Measurements from ENCODE around the gene KCNIP2.

KCNIP2 gene

GRCh38 chr10:101781984-101782810 is 61.4 kb downstream of the KCNIP2 start:
- no peak for DNase-seq

GRCh38 chr10:101781655-101781983 is 62.0 kb downstream of the KCNIP2 start:
- DNase-seq, result no peak

- peak; percentile 58 for DNase-seq
Measured at GRCh38 chr10:101780818-101781654, 62.6 kb downstream of the KCNIP2 start.

GRCh38 chr10:101780187-101780817 is 63.3 kb downstream of the KCNIP2 start:
- no peak for DNase-seq

DNA sequence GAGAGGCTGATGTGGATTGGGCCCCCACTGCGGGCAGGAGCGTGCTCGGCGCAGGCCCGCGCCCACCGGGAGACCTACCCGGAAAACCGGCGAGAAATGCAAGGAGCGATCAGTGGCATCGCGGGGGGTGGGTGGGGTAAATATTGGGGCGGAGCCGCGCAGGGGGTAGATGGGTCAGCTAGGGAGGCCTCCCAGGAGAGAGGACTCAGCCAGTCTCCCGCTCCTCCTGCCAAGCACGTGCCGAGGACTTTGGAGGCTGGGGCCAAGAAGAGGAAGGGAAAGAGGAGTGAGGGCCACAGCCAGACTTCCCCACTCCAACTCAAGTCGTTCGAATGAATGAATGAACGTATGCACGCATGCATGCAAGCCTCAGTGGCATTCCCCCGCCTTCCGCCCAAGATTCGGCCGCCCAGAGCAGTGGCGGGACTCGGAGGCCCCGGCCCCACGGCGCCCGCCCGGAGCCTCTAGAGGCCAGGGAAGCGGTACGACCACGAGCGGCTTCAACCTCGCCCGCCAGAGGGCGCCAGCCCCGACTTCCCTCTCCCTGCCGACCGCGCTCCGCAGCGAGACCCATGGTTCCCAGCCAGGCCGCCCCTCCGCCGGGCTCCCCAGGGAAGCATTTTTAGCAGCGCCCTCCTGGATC is 63.9 kb downstream of the KCNIP2 start:
- peak; percentile 53 for DNase-seq

DNA sequence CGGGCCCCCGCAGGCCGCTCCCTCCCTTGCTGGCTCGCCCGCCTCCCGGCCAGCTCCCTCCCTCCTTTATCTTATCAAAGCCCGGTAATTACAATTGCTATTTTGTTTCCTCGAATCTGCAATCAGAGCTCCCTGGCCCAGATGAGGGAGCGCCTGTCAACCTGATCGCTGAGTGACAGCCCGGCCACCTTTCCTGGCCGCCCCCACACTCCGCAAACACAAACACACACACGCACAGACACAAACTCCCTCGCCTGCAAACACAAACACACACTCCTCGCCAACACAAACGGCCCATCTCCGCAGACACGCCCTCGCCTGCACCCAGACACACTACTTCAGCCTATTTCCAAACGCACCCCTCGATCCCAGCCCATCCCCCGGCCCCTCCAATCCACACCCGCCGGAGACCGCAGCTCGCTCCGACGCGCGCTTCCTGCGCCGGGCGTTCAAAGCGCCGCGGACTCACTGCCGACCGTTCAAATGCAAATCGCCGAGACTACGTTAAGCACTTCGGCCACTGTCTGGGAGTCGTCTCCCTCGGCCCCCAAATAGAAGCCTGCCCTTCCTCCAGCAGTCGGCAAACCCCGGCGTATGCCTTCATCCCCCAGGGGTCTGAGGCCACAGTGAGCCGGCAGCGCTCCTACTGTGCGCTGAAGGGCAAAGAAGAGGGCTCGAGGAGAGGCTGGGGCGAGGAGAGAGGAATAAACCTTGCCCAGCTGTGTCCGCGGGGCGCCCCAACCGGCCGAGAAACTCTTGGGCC is 64.6 kb downstream of the KCNIP2 start:
- peak; percentile 6 for DNase-seq

- DNase-seq, result no peak
Measured at GRCh38 chr10:101778151-101778780, 65.3 kb downstream of the KCNIP2 start.

DNA sequence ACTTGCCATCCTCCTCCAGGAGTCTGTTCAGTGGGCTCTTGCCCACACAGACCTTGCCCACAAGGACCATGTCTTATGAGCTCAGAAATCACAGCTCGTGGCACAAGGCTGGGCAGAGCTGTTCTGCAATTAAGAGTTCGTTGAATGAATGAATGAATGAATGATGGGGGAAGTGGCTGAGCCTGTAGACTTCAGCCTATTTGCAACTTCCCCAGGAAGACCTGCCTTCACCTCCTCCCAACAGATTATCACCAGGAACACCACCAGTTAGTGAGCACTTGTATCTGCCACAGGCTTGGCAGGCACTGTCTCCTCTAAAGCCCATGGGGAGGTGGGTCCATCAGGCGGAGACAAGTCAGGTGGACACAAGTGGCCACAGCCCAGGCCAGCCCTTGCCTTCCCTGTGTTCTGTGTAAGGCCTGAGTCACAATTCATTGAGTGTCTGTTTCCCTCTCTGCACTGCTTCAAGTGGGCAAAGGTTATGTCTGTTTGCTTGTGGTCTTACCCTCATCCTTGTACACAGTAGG is 65.9 kb downstream of the KCNIP2 start:
- no peak for DNase-seq

- no peak for DNase-seq
Measured at GRCh38 chr10:101776161-101776817, 67.3 kb downstream of the KCNIP2 start.
